ENCODE results near the gene ZNF32.
A peak's percentile ranks its signal among the peaks of the same experiment; 100 is the strongest.
"Not testable (repeated sequence)": the region's sequence is repeated elsewhere in the genome, so short reads cannot be mapped to it uniquely, and the experiment has no call there.

Gene ZNF32

DNA sequence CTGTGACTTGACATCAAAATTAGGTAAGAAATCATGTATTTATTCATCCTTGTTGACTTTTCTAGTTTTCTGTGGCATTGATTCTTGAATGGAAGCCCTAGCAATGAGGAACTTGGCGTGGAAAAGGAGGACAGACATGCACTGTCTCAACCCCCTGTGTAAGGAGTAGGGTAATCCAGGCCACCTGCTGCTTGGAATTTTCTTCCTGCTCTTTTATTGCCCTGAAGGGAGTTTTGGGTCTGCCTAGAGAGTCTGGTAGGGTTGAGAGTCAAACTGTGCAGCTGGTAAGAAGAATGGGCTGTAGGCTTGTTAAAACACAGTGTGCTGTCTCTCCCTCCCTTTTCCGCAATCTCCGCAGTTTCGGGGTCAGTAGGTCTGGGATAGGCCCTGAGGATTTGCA lies 19.7 kb downstream of the ZNF32 start:
- no peak for DNase-seq (ENCODE audit: low read depth in 2 of 2)

DNA sequence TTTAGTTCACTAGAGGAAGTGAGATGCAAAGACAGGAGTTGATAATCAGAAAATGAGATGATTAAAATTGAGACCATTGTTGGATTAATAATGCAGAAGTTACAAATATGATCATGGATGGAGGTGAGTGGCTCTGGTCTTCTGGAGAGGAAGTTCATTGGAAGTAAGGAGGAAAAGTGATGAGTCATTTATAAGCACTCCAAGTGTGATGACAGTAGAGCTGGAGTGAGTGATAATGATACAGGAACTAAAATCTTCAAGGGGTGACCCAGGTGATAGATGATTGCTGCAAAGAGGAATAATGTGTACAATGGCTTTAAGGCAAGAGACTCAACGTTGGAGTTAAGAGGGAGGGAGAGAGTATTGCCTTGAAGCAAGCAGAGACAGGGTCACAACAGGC lies 20.7 kb downstream of the ZNF32 start:
- no peak for DNase-seq (ENCODE audit: low read depth in 2 of 2)

DNA sequence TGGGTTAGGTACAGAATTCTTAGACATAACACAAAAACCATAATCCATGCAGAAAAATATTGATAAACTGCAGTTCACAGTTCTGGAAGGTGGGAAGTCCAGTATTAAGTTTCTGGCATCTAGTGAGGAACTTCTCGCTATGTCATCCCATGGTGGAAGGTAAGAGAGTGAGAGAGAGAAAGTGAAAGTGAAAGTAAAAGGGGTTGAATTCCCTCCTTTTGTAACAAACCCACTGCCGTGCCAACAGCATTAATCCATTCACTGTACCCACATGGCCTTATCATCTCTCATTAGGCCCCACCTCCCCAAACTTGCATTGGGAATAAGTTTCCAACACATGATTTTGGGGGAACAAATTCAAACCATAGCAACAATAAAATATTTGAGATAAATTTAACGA lies 25.3 kb downstream of the ZNF32 start:
- no peak for DNase-seq (ENCODE audit: low read depth in 2 of 2)

DNA sequence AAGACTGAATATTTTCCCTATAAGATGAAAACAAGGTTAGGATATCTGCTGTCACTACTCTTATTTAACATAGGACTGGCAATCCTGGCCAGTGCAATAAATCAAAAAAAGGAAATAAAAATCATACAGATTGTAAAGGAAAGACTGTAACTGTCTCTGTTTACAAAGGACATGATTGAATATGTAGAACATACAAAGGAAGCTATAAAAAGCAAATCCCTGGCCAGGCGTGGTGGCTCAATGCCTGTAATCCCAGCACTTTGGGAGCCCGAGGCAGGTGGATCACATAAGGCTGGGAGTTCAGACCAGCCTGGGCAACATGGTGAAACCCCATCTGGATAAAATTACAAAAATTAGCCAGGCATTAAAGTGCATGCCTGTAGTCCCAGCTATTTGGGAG lies 26.6 kb downstream of the ZNF32 start:
- no peak for DNase-seq (ENCODE audit: low read depth in 2 of 2)

DNA sequence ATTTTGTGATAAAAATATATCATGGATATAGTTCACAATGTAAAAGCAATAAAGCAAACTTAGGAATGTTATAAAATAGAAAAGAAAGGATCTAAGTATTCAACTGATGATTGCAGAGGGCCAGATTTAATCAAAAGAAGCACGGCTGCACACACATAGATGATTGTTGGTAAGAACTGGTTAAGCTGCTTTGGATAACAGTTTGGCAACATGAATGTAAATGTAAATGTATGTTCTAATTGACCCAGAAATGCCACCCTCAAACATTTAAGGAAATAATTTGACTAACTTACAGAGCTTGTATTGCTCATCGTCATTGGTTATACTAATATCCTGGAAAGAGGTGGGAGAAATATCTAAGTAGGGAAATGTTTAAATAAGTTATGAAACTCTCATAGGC lies 29.3 kb downstream of the ZNF32 start:
- no peak for DNase-seq (ENCODE audit: low read depth in 2 of 2)

DNA sequence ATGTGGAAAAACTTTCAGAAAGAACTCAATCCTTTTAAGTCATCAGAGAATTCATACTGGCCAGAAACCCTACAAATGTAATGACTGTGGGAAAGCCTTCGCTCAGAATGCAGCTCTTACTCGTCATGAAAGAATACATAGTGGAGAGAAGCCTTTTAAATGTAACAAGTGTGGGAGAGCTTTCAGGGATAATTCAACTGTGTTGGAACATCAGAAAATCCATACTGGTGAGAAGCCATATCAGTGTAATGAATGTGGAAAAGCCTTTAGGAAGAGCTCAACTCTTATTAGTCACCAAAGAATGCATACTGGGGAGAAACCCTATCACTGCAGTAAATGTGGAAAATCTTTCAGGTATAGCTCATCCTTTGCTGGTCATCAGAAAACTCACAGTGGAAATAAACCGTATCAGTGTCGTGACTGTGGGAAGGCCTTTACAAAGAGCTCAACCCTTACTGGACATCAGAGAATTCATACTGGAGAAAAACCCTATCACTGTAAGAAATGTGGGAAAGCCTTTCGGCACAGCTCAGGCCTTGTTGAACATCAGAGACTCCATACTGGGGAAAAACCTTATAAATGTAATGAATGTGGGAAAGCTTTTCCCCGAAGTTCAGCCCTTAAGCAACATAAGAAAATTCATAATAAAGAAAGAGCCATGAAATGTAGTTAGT lies 31.8 kb downstream of the ZNF32 start:
- no peak for DNase-seq (ENCODE audit: low read depth in 2 of 2)

DNA sequence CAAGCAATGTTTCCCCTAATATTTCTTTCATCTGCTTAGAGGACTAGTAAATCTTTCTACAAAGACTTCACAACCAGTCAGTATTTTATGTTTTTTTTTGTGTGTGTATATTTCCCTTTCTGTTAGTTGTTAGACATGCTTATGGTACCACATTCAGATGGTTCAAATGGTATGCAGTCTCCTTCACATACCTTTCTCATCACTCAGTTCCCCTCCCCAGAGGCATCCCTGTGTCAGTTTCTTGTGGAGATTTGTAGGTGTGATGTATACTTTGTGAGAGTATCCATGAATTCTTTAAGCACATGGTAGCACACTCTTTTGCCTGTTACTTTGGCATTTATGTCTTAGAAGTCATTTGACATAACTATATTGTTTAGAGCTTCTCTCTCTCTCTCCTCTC lies 38.0 kb downstream of the ZNF32 start:
- DNase-seq (ENCODE audit: low read depth in 2 of 2): no peak

DNA sequence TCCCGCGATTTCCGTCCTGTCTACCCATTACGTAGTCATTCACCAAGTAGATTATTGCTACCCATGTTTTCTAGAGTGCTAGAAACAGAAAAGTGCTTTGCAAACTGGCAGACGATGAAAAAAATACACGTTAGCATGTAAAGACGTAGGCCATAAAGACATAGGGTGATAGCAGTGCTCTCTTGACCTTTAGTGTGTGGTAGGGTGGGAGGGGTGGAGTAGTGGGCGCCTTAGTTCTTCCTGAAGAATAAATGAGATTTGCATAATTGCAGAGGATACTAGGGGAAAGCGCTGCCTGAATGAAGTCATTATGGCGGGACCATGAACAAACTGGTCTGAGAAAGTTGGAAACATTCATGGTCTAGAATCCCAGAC lies 41.5 kb downstream of the ZNF32 start:
- no peak for DNase-seq (ENCODE audit: low read depth in 2 of 2)

DNA sequence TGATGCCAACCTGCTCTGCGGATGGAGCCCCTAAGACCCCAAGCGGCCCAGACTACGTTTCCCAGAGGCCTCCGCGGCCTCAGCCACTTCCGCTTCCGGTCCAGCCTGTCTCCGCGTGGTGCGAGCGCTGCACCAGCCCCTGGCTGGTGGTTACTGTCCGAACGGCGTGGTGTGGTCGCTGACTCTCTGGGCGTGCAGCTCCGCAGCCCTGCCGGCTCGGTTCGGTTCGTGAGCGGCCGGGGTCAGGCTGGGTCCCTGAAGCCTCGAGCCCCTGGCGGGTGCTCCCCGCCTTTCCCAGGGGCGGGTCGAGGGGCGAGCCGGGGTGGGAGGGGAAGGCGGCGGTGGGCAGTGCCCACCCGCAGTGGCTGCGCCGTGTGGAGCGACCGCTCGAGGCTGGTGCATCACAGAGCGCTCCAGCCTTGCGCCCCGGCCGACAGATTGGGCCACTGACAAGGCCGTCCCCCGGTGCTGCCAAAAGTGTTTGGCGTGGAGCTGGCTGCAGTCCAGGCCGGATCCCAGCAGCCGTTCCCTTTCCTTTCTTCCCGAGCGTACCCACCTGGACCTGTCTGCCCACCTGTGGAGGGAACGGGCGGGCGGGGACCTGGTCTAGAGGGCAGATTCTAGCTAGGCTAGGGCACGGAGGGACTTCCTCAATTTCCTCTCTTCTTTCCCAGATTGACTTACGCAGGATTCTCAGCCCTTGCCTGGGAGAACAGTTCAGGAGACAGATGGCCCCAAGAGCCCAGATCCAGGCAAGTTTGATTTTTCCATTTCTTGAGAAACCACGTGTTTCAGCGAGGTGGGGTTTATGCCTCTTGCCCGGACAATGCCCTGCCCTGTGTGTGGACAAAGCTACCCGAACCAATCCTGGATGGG lies 42.1 kb downstream of the ZNF32 start, which contains the start of gene ZNF485:
Gene ZNF485, plus strand, starts transcription at position 116 of the 876 bp plus-strand sequence. Its CDS starts 613 bp downstream, at position 729.
- DNase-seq (ENCODE audit: low read depth in 2 of 2): peak; percentile 27 to 39

DNA sequence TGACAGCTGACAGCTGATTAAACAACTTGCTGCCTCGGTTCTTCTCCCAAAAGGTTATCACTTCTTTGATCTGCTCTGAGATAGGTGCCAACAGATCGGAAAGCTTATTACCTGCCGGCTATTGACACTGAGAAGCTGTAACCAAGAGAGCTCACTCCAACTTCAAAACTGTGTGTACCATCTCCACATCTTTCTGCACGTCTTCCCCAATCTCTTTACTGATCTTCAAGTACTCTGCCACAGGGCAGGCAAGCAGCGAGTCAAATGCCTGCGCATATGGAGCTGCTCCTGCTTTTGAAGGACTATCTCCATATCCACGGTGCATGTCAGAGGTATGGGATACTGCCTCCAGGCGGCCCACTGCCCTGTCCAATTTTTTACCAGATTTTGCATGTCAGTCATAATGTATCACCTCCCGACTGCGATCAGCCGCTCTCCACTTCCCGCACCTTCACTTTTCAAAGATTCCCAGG lies 42.8 kb downstream of the ZNF32 start:
- DNase-seq (ENCODE audit: low read depth in 2 of 2): no peak

DNA sequence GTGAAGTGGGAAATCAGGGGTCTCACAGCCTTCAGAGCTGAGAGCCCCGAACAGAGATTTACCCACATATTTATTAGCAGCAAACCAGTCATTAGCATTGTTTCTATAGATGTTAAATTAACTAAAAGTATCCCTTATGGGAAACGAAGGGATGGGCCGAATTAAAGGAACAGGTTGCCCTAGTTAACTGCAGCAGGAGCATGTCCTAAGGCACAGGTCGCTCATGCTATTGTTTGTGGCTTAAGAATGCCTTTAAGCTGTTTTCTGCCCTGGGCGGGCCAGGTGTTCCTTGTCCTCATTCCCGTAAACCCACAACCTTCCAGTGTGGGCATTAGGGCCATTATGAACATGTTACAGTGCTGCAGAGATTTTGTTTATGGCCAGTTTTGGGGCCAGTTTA lies 47.1 kb downstream of the ZNF32 start:
- DNase-seq (ENCODE audit: low read depth in 2 of 2): not testable (repeated sequence)

DNA sequence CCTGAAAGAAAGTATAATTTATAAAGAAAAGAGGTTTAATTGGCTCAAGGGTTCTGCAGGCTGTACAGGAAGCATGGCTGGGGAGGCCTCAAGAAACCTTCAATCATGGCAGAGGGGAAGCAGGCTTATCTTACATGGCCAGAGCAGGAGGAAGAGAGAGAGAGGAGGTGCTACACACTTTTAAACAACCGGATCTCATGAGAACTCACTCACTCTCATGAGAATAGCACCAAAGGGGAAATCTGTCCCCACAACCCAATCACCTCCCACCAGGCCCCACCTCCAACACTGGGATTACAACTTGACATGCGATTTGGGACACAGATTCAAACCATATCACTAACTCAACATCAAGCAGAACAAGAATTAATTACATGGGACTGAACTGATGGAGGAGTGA lies 49.3 kb downstream of the ZNF32 start:
- DNase-seq (ENCODE audit: low read depth in 2 of 2): no peak

DNA sequence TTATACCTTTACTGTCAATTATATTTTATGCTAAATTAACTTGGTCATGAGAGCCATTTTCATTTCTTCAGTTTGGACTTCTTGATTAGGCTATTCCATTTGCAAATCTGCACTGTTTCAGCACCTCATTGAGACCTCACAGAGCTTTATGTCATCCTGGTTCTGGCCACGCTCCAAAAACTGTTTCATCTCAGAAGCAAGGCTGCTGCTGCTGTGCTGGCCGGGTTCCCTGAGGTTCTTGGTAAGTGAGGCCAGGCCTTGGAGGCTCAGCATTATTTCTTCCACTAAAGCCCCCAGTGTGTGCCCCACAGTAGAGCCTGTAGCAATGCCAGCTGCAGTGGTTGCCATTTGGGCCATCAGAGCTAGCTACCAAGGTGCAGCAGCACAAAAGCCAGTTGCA lies 50.2 kb downstream of the ZNF32 start:
- DNase-seq (ENCODE audit: low read depth in 2 of 2): no peak

DNA sequence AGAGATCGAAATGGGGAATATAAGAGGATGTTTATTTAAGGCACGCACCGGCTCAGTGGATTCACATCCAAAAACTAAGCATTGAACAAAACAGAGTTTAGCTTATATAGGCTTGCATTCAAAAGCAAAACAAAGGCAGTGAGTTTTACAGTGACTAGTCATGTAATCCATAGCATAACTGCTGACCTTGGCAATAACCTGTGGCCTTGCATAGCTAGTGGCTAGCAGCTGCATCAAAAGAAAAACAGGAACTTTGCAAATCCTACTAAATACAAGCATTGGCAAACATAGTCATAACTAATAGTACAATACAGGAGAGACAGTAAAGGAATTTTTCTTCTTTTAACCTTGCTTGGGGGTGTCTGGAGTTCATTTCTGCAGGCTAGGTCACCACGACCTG lies 52.1 kb downstream of the ZNF32 start:
- DNase-seq (ENCODE audit: low read depth in 2 of 2): no peak

DNA sequence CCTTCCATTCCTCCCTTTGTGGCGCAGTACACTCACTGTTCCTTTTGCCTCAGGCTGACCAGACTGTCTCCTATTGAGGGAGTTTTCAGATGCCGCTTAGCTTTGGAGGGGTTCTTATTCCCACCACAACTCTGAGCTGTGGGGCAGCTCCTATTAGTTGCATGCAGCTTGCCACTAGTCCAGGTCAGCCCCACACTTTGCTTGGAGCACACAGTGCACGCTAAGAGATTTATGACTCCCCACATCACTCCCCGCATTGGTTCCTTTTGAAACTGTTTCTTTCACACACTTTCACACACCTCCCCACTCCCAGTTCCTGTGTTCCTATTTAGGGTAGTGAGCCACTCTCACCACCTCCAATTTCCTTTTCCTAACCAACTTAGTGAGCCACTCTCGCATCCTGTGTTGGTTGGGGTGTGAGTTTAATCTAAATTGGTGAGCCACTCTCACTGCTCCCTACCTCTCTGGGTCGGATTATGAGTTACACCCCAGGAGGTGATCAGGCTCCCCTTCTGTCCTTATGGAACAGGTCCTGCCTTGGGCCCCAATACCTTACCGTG lies 52.9 kb downstream of the ZNF32 start:
- no peak for DNase-seq (ENCODE audit: low read depth in 2 of 2)

DNA sequence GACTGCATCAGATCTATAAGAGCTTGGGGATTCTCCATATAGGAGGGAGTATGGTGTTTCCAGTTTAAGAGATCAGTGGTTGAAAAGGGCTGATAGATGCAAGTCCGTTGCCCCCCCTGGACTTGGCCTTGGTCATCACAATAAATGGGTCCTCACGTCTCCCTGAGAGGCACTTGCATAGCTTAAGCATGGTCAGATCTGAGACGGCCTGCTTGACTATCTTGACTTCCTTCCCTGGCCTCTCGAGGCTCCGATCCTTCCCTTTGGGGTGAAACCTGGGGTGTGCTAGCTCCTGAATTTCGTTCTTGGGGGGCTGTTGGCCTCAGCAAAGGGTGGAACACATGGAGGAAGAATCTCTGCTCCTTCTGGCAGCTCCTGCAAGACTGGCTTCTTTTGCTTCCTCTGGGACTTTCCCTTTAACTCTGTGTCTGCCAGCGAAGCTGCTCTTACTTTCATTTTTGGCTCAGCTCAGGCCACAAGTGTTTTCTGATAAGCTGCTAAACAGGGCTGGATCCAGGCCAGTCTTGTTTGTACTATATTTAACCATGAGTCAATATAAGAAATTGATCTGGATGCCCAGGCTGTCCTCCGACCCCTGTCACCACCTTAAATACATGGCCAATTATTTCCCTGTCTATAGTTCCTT lies 53.6 kb downstream of the ZNF32 start:
- DNase-seq (ENCODE audit: low read depth in 2 of 2): no peak

All from stimulated activated CD8-positive, alpha-beta memory T cell treated with anti-CD3 and anti-CD28 coated beads, Interleukin-2, amount 100 ng/mL, for 1 hour (primary cell).